ENCODE results near the gene GLI1. TPM values are rescaled to one million over a fixed set of nuclear protein-coding genes. Genes with fewer than 3 reads are reported as not detected.

Gene GLI1
- total RNA-seq, 1 experiment from 2014 or later: 5.7 TPM

- DNase-seq (ENCODE audit: low spot score): no peak
These were observed 59.6 kb downstream of the GLI1 start for GRCh38 chr12:57518920-57519795.

GRCh38 chr12:57519796-57520052, 60.1 kb downstream of the GLI1 start:
- DNase-seq (ENCODE audit: low spot score): peak; percentile 13

GRCh38 chr12:57520053-57520818, 60.7 kb downstream of the GLI1 start, which contains the start of gene DDIT3:
Gene DDIT3, minus strand, starts transcription at chr12:57520514. Its CDS starts 3,108 bp downstream, at chr12:57517406.
- DNase-seq (ENCODE audit: low spot score): peak; percentile 95

GRCh38 chr12:57521525-57522010, 62.0 kb downstream of the GLI1 start:
- DNase-seq (ENCODE audit: low spot score): no peak

Other genes starting within 250 kb of the GLI1 start
- 5.6 and 10.7 TPM in 2 replicates for gene NXPH4, start 243.0 kb upstream of the GLI1 start, total RNA-seq (2014; rRNA removed; shearing (Covaris generic))
- 250 and 269 TPM in 2 replicates for gene SHMT2, start 230.1 kb upstream of the GLI1 start, total RNA-seq (2014; rRNA removed; shearing (Covaris generic))
- not detected in 2 replicates for gene STAC3, start 208.6 kb upstream of the GLI1 start, total RNA-seq (2014; rRNA removed; shearing (Covaris generic))
- 9.5 and 12.3 TPM in 2 replicates for gene R3HDM2, start 28.7 kb upstream of the GLI1 start, total RNA-seq (2014; rRNA removed; shearing (Covaris generic))
- gene INHBC, start 25.0 kb upstream of the GLI1 start, total RNA-seq (2014; rRNA removed; shearing (Covaris generic)): not detected in 2 replicates
- 16.1 and 24.8 TPM in 2 replicates for gene INHBE, start 4.5 kb upstream of the GLI1 start, total RNA-seq (2014; rRNA removed; shearing (Covaris generic))
- gene ARHGAP9, start 20.1 kb downstream of the GLI1 start, total RNA-seq (2014; rRNA removed; shearing (Covaris generic)): not detected in 2 replicates
- gene MARS1, start 28.3 kb downstream of the GLI1 start, total RNA-seq (2014; rRNA removed; shearing (Covaris generic)): 118 and 121 TPM in 2 replicates
- 43.2 and 50.1 TPM in 2 replicates for gene DDIT3, start 60.7 kb downstream of the GLI1 start, total RNA-seq (2014; rRNA removed; shearing (Covaris generic))
- 1.5 and 3.1 TPM in 2 replicates for gene MBD6, start 63.0 kb downstream of the GLI1 start, total RNA-seq (2014; rRNA removed; shearing (Covaris generic))
- 76.6 and 109 TPM in 2 replicates for gene DCTN2, start 87.4 kb downstream of the GLI1 start, total RNA-seq (2014; rRNA removed; shearing (Covaris generic))
- 0.27 TPM in 1 of 2 replicates, not detected in the other for gene KIF5A, start 90.3 kb downstream of the GLI1 start, total RNA-seq (2014; rRNA removed; shearing (Covaris generic))
- 24.4 and 27.2 TPM in 2 replicates for gene PIP4K2C, start 131.4 kb downstream of the GLI1 start, total RNA-seq (2014; rRNA removed; shearing (Covaris generic))
- gene DTX3, start 145.0 kb downstream of the GLI1 start, total RNA-seq (2014; rRNA removed; shearing (Covaris generic)): 7.3 and 10.7 TPM in 2 replicates
- gene ARHGEF25, start 151.7 kb downstream of the GLI1 start, total RNA-seq (2014; rRNA removed; shearing (Covaris generic)): 8.5 and 11.7 TPM in 2 replicates
- 64.3 and 77.3 TPM in 2 replicates for gene B4GALNT1, start 173.4 kb downstream of the GLI1 start, total RNA-seq (2014; rRNA removed; shearing (Covaris generic))
- 221 and 235 TPM in 2 replicates for gene OS9, start 234.3 kb downstream of the GLI1 start, total RNA-seq (2014; rRNA removed; shearing (Covaris generic))

Measured in H4 (cell line).